ENCODE data around the gene ITGBL1.

ITGBL1 gene

GRCh38 chr13:101570410-101570809 is 117.9 kb downstream of the ITGBL1 start:
- DNase-seq: no peak

GRCh38 chr13:101572456-101572855 is 120.0 kb downstream of the ITGBL1 start:
- DNase-seq: no peak

- no peak for DNase-seq
Observed at GRCh38 chr13:101575581-101575980, 123.1 kb downstream of the ITGBL1 start.

GRCh38 chr13:101576455-101576854 is 124.0 kb downstream of the ITGBL1 start:
- DNase-seq: no peak

- no peak for DNase-seq
Observed at GRCh38 chr13:101576977-101577376, 124.5 kb downstream of the ITGBL1 start.

GRCh38 chr13:101579281-101579802 is 126.9 kb downstream of the ITGBL1 start:
- DNase-seq: no peak

- DNase-seq: no peak
Observed at GRCh38 chr13:101584331-101584730, 131.9 kb downstream of the ITGBL1 start.

- DNase-seq: no peak
Observed at GRCh38 chr13:101590479-101590878, 138.0 kb downstream of the ITGBL1 start.

- DNase-seq: no peak
Observed at GRCh38 chr13:101594936-101595335, 142.5 kb downstream of the ITGBL1 start.

GRCh38 chr13:101596803-101597202 is 144.3 kb downstream of the ITGBL1 start:
- DNase-seq: no peak

- no peak for DNase-seq
Observed at GRCh38 chr13:101611491-101612475, 159.3 kb downstream of the ITGBL1 start.

GRCh38 chr13:101612735-101613134 is 160.3 kb downstream of the ITGBL1 start:
- no peak for DNase-seq

GRCh38 chr13:101614491-101614890 is 162.0 kb downstream of the ITGBL1 start:
- DNase-seq: no peak

- DNase-seq: no peak
Observed at GRCh38 chr13:101618440-101619187, 166.1 kb downstream of the ITGBL1 start.

- DNase-seq: no peak
Observed at GRCh38 chr13:101621099-101621498, 168.6 kb downstream of the ITGBL1 start.

- no peak for DNase-seq
Observed at GRCh38 chr13:101623470-101624209, 171.2 kb downstream of the ITGBL1 start.

GRCh38 chr13:101624210-101624922 is 171.9 kb downstream of the ITGBL1 start:
- no peak for DNase-seq

GRCh38 chr13:101624981-101625380 is 172.5 kb downstream of the ITGBL1 start:
- no peak for DNase-seq

GRCh38 chr13:101626925-101627555 is 174.6 kb downstream of the ITGBL1 start:
- no peak for DNase-seq

GRCh38 chr13:101627556-101627943 is 175.1 kb downstream of the ITGBL1 start:
- no peak for DNase-seq

- no peak for DNase-seq
Observed at GRCh38 chr13:101628900-101629299, 176.4 kb downstream of the ITGBL1 start.

- DNase-seq: no peak
Observed at GRCh38 chr13:101631395-101631794, 178.9 kb downstream of the ITGBL1 start.
